RCC 7860 (cell line): ENCODE data around the gene LENG9.
"Not testable (repeated sequence)": the region's sequence is repeated elsewhere in the genome, so short reads cannot be mapped to it uniquely, and the experiment has no call there.

Experiments used
- DNase-seq: peaks from one replicate; pipeline ENCODE4 v3.0.0-alpha.2; 2015; ENCODE audit warnings: low spot score
- FAIRE-seq: peaks from 2 replicates; lab custom pipeline; 2012; peaks lifted over from hg19 to GRCh38; lab: Jason Lieb, UNC

Gene LENG9

GRCh38 chr19:54463531-54464043 lies at the start of gene LENG9:
Gene LENG9 (minus strand): TSS chr19:54463778. CDS start chr19:54463526, 252 bp downstream.
- FAIRE-seq: peak; percentile 81
- DNase-seq: peak; percentile 92

- not testable (repeated sequence) for FAIRE-seq, DNase-seq
Measured at GRCh38 chr19:54509200-54509940, 45.8 kb upstream of the LENG9 start.

GRCh38 chr19:54508487-54508886 lies 44.9 kb upstream of the LENG9 start:
- DNase-seq, FAIRE-seq: not testable (repeated sequence)

- no peak for DNase-seq
- FAIRE-seq: no peak
Measured at GRCh38 chr19:54507824-54508223, 44.2 kb upstream of the LENG9 start.

- not testable (repeated sequence) for DNase-seq, FAIRE-seq
Measured at GRCh38 chr19:54507038-54507717, 43.6 kb upstream of the LENG9 start.

- FAIRE-seq (no peak), DNase-seq (no peak)
Measured at GRCh38 chr19:54506079-54506478, 42.5 kb upstream of the LENG9 start.

DNA sequence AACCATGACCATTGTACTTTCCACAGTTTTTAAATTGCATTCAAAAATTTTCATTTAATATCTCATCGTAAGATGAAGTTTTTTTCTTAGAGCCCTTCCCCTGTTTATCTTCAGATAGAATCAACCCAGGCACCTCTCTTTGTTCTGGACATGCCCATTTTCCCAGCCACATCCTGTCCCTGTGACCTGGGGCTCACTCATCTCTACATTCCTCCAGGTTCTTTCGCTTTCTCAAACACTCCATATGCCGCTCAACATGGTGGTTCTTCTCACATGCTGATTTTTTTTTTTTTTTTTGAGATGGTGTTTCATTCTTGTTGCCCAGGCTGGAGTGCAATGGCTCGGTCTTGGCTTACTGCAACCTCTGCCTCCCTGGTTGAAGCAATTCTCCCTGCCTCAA lies 42.0 kb upstream of the LENG9 start:
- DNase-seq, FAIRE-seq: not testable (repeated sequence)

DNA sequence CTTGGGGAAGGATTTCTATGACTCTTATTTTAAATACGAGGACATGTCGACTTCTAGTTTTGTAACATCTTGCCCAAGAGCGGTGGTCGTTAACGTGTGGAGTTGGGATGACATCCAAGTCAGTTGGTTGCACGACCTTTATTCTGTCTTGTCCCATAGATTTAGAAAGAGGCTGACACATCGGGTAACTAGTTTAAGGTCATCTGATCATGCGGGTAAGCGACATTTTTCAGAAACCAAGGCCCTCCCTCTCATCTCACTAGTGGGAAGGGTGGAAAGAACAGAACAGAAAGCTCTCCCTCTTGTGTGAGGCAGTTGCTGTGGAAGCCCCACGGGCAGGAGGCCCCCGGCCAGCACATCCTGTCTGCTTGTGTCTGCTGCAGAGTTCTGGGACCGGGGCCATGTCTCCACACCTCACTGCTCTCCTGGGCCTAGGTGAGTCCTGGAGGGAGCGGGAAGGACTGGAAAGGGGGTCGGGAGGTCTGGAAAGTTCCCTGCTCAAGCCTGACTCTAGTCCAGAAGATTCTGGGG lies 39.0 kb upstream of the LENG9 start, which contains the start of gene LAIR2:
Gene LAIR2 (plus strand): TSS at position 314 of the 531 bp plus-strand sequence. CDS start 88 bp downstream, at position 402.
- DNase-seq: no peak
- FAIRE-seq: no peak

DNA sequence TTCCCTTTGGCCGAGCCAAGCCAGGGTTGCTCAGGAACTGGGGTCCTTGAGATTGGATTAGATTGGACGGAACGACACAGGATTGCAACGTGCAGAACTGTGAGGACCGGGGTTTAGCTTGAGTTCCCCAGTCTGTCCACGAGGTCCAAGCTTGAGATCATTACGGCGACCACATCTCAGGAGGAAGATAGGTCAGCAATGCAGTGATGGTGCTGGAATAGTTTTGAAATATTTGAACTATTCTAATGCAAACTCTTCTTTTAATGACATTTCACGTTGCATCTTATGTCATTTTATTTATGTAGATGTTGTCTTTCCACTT lies 34.8 kb upstream of the LENG9 start:
- FAIRE-seq: not testable (repeated sequence)

GRCh38 chr19:54497747-54498450 lies 34.3 kb upstream of the LENG9 start:
- not testable (repeated sequence) for FAIRE-seq, DNase-seq

More for the DNA sequence above, 34.8 kb upstream of the LENG9 start:
- not testable (repeated sequence) for DNase-seq

DNA sequence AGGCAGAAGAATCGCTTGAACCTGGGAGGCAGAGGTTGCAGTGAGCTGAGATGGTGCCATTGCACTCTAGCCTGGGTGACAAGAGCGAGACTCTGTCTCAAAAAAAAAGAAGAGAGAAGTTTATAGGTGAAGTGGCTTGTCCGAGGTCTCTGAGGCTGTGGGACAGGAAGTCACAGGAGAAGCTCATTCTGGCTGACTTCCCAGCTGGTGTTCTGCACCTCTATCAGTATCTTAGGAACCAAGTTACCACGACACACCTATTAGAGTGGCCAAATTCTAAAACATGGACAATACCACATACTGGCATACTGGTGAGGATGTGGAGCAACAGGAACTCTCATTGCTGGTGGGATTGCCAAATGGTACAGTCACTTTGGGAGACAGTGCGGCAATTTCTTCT lies 31.7 kb upstream of the LENG9 start:
- not testable (repeated sequence) for FAIRE-seq

DNA sequence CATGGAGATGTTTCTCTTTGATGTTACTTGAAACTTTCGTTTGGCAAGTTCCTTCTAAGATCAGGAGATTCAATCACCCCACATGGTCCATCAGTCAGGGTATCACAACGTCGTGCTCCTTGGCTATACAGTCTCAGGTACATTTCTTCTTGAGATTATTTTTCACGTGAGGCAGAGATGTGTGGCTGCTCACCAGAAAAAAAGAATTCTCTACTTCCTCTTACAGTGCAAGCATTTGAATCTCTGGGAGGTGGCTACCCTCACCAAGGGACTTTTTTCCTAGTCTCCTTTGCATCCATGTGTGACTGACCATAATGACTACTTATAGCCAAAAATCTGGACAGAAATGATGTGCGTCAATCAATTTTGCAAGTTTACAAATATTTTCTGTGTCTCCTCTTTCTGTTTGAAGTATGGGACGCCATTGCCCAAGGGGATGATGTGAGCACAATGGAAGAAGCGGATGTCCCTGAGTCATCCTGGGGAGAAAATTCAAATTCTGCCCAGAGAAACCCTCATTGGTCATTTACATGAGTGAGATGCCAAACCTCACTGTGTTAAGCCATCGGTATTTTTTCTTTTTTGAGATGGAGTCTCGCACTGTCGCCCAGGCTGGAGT lies 30.5 kb upstream of the LENG9 start:
- FAIRE-seq: no peak
- no peak for DNase-seq

More for the DNA sequence above, 31.7 kb upstream of the LENG9 start:
- not testable (repeated sequence) for DNase-seq

DNA sequence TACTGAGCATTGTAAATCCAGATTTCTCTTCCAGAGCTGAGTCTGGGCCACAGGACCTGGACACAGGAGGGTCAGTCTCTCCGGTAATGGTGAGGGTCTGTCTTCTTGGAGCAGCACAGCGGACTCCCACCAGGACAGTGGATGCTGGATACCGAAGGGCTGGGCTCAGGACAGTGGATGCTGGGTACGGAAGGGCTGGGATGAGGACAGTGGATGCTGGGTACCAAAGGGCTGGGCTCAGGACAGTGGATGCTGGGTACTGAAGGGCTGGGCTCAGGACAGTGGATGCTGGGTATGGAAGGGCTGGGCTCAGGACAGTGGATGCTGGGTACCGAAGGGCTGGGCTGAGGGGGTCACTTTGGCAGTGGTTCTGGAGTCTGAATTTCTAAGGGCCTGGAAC lies 29.5 kb upstream of the LENG9 start:
- not testable (repeated sequence) for DNase-seq, FAIRE-seq

DNA sequence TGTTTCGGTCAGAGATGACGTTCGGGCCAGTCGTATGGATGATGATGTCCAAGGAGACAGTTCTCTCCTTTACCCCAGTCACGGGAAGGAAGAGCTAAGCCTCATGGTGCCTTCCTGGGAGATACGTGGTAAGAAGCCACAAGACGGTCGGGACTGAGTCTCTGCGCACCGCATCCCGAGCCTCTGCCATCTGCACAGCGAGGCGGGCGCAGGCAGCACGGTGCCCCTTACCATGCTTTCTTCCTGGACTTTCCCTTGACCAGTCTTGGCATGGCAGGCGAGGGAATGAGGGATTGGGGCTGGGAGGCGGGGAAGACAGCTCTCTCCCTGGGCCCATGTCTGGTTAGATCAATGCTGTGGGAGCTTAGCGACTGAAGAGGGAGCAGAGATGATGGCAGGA lies 29.0 kb upstream of the LENG9 start:
- no peak for FAIRE-seq
- DNase-seq: no peak

DNA sequence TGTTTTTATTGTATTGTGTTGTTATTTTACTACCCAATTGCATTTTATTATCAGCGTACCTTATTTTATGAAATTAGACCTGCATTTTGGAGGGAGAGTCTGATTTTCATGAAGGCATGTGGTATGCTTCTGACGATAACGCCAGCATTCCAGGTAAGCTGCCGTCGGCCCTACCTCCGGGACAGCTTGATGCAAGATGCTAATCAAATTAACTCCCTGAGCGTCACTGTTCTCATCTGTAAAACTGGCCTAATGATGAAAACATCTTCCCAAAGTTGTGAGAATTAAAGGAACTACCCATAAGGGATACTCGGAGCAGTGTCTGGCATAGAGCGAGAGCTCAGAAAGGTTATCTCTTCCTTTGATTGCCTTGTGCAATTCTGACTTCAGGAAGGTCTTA lies 26.2 kb upstream of the LENG9 start:
- FAIRE-seq: no peak
- no peak for DNase-seq

GRCh38 chr19:54489341-54489740 lies 25.8 kb upstream of the LENG9 start:
- FAIRE-seq (no peak), DNase-seq (no peak)

GRCh38 chr19:54485851-54486250 lies 22.3 kb upstream of the LENG9 start:
- no peak for DNase-seq
- no peak for FAIRE-seq

- DNase-seq: no peak
- no peak for FAIRE-seq
Measured at GRCh38 chr19:54484451-54484850, 20.9 kb upstream of the LENG9 start.

DNA sequence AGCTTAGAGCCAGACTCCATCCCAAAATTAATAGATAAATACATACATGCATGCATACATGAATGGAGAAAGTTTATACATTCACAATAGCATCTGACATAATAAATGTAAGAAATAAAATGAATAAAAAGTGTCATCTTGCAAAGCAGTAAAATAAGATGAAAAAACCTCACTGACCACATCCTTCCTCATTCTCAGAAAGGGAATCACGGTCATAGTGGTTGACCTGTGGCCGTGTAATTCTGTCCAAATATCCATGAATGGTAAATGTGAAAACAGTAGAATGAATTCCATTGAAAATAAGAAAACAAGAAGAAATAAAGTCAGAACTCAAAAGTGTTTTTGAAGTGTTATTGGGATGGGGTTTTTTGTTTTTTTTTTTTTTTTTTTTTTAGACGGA lies 19.3 kb upstream of the LENG9 start:
- FAIRE-seq: no peak
- no peak for DNase-seq

- FAIRE-seq (no peak), DNase-seq (no peak)
Measured at GRCh38 chr19:54481326-54481930, 17.9 kb upstream of the LENG9 start.
